Upper lobe of right lung (tissue), 1 donor: Measurements from ENCODE around the gene SH2D2A. TPM values are rescaled to one million over a fixed set of nuclear protein-coding genes. Genes with fewer than 3 reads are reported as not detected.

Source experiments
- ATAC-seq: fragments of 200-7000 bp; cut with Tn5 transposase; one replicate; pipeline ENCODE4 v1.9.1; 2020; ENCODE audit warnings: mild to moderate bottlenecking, moderate library complexity
- DNase-seq: peaks from one replicate; pipeline ENCODE4 v3.0.0-alpha.2; 2020
- H3K27ac ChIP-seq: fragments of 200-600 bp; one replicate; pipeline ENCODE4 v1.8.0; 2022
- H3K27me3 ChIP-seq: fragments of 200-600 bp; one replicate; pipeline ENCODE4 v1.8.0; 2022; ENCODE audit warnings: mild to moderate bottlenecking
- H3K36me3 ChIP-seq: fragments of 200-600 bp; one replicate; pipeline ENCODE4 v1.8.0; 2022
- H3K4me1 ChIP-seq: fragments of 200-600 bp; one replicate; pipeline ENCODE4 v1.8.0; 2022
- H3K4me3 ChIP-seq: fragments of 200-600 bp; one replicate; pipeline ENCODE4 v1.8.0; 2022; ENCODE audit warnings: mild to moderate bottlenecking
- H3K9me3 ChIP-seq: fragments of 200-600 bp; one replicate; pipeline ENCODE4 v1.8.0; 2022
- CTCF ChIP-seq: fragments of 200-600 bp; IDR thresholded peaks from one replicate; pipeline ENCODE4 v1.8.0; 2022; ENCODE audit warnings: antibody characterized with exemption
- intact Hi-C: fragments of 100-400 bp; cut with DNase I; formaldehyde crosslinking; loops from one replicate; pipeline ENCODE4 v1.11.0; 2022
- total RNA-seq: library from RNA; stranded (reverse); fragmentation: NEBNext Ultra II Directional; extraction: Animal tissue kit (Norgen Biotek cat#: 25700); gene quantifications from one replicate; pipeline ENCODE4 v1.2.1, GENCODE V29; 2021
- donor health status: DM: no; HTN: yes; CAD: no; lungs with severe emphysema.

Gene SH2D2A
- total RNA-seq, 1 donor from 2014 or later, result 3.8 TPM

- TF ChIP-seq CTCF, result no peak
- intact Hi-C loops, result no loop called here
- ATAC-seq (no peak), DNase-seq (no peak)
- no peak overlapping the region for H3K4me3 ChIP-seq
- no peaks in the 10 kb centered on the region for H3K9me3 ChIP-seq
- peaks cover 35% of the 10 kb centered on the region for H3K27me3 ChIP-seq
- H3K4me1 ChIP-seq, result peaks cover 6% of the 10 kb centered on the region
- H3K36me3 ChIP-seq, result no peaks in the 10 kb centered on the region
- H3K27ac ChIP-seq, result no peak overlapping the region
Measured at GRCh38 chr1:156853761-156854160, 37.1 kb upstream of the SH2D2A start.

GRCh38 chr1:156852418-156852874, 35.8 kb upstream of the SH2D2A start:
- intact Hi-C loops, result no loop called here

DNA sequence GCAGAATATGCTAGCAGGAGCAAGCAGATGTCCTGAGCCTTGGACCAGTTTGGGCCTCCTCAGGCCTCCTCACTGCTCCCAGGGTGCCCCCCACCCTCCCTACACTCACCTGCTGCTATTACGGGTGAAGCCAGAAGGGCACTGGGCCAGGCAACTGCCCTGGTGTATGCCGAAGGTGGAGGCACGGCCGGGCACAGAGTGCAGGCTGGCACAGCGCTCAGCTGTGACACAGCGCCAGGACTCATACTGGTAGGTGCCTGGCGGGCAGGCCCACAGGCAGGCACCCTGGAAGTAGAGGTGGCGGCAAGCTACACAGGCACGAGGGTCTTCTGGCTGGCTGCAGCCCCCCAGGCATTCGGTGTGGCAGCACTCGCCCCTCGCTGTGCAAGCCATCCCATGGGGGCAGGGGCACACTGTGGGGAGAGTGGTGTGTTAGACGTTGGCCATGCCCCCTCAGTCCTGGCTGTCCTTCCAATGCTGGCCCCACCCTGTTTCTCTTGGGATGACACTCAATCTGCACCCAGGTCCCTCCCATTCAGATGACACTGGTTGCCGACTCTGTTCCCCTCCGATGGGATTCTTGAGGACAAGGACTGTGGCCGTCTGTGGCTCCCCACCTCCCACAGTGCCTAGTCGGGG, 35.2 kb upstream of the SH2D2A start:
- no peak for TF ChIP-seq CTCF
- Histone ChIP-seq H3K9me3 (no peaks in the 10 kb centered on the region), H3K36me3 (no peaks in the 10 kb centered on the region), H3K27ac (no peak overlapping the region), H3K27me3 (peaks cover 38% of the 10 kb centered on the region), H3K4me1 (peaks cover 4% of the 10 kb centered on the region), H3K4me3 (no peak overlapping the region)
- DNase-seq, result no peak
- intact Hi-C loops, result no loop called here
- peak; percentile 4 for ATAC-seq

More at GRCh38 chr1:156852418-156852874, 35.8 kb upstream of the SH2D2A start:
- no peaks in the 10 kb centered on the region for H3K9me3 ChIP-seq
- H3K4me3 ChIP-seq, result no peak overlapping the region
- DNase-seq, result no peak
- H3K36me3 ChIP-seq, result no peaks in the 10 kb centered on the region
- H3K4me1 ChIP-seq, result peaks cover 4% of the 10 kb centered on the region
- no peak overlapping the region for H3K27ac ChIP-seq
- peaks cover 34% of the 10 kb centered on the region for H3K27me3 ChIP-seq
- no peak for ATAC-seq
- no peak for TF ChIP-seq CTCF

GRCh38 chr1:156849151-156849496, 32.5 kb upstream of the SH2D2A start:
- peaks cover 4% of the 10 kb centered on the region for H3K4me1 ChIP-seq
- no peak overlapping the region for H3K27ac ChIP-seq
- no peak for TF ChIP-seq CTCF
- H3K36me3 ChIP-seq, result no peaks in the 10 kb centered on the region
- ATAC-seq, result no peak
- H3K4me3 ChIP-seq, result no peak overlapping the region
- no peaks in the 10 kb centered on the region for H3K9me3 ChIP-seq
- intact Hi-C loops, result no loop called here
- peaks cover 64% of the 10 kb centered on the region for H3K27me3 ChIP-seq
- DNase-seq, result no peak

DNA sequence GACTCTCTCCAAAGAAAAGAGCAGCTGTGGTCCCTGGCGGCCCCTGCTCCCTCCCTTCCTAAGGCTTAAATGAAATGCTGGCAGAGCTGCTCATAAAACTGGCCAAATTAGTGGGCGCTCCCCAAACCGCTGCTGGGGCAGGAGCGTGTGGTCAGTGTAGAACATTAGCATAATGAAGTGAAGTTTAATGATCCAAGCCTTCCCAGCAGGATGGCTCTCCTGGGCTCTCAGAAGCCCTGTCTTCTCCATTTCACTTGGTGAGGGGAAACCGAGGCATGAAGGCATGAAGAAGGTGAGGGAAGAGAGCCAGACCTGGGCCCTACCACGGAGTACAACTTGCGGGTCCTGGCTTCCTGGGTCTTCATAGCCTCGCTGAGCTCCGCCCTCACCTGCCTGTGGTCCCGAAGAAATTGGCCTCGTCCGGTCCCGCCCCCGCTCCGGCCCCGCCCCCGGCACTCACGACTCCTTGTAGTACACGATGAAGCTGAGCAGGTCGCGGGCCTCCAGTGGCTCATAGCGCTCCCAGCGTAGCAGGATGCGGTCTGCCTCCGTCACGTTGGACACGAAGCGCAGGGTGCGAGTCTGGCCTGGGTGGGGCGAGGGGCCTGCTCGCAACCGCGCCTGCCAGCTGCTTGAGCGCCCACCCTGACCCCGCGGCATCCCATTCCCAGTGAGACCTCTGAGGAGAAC, 32.0 kb upstream of the SH2D2A start:
- peaks cover 69% of the 10 kb centered on the region for H3K27me3 ChIP-seq
- peak; percentile 53 for ATAC-seq
- H3K36me3 ChIP-seq, result no peaks in the 10 kb centered on the region
- H3K27ac ChIP-seq, result no peak overlapping the region
- no peak for TF ChIP-seq CTCF
- H3K9me3 ChIP-seq, result no peaks in the 10 kb centered on the region
- H3K4me1 ChIP-seq, result peaks cover 4% of the 10 kb centered on the region
- peak; percentile 81 for DNase-seq
- intact Hi-C loops, result no loop called here
- no peak overlapping the region for H3K4me3 ChIP-seq
